Esophagus muscularis mucosa (tissue), 4 donors: ENCODE results near the gene TBX18. TPM values are rescaled to one million over a fixed set of nuclear protein-coding genes. Genes with fewer than 3 reads are reported as not detected.

Experiments used
- DNase-seq: peaks from one replicate; pipeline ENCODE4 v3.0.0-alpha.2; 2017; ENCODE audit errors: extremely low spot score
- H3K27ac ChIP-seq, 4 donors: fragments of 200-600 bp; sonication (generic); replicated peaks in 1 of 4; 1 replicate in 3 of 4; 2 replicates in 1 of 4; pipeline ENCODE4 v1.5.1; 2016 to 2019; ENCODE audit warnings: mild to moderate bottlenecking in 1 of 4
- H3K27me3 ChIP-seq, 4 donors: fragments of 200-600 bp; sonication (generic); one replicate each; pipeline versions ENCODE4 v1.5.1 to v1.6.0; 2016 to 2019
- H3K36me3 ChIP-seq, 4 donors: fragments of 200-600 bp; sonication (generic); one replicate each; pipeline ENCODE4 v1.5.1; 2016 to 2019
- H3K4me1 ChIP-seq, 4 donors: fragments of 200-600 bp; sonication (generic); one replicate each; pipeline ENCODE4 v1.5.1; 2016 to 2019
- H3K4me3 ChIP-seq, 4 donors: fragments of 200-600 bp; sonication (generic); 1 replicate in 2 of 4; 2 replicates in 2 of 4; pipeline ENCODE4 v1.5.1; 2016 to 2019; ENCODE audit warnings: mild to moderate bottlenecking in 4 of 4, moderate library complexity in 1 of 4
- H3K9me3 ChIP-seq, 4 donors: fragments of 200-600 bp; sonication (generic); 1 replicate in 3 of 4; 2 replicates in 1 of 4; pipeline ENCODE4 v1.5.1; 2016 to 2019
- CTCF ChIP-seq, 3 experiments: fragments of 200-600 bp in 2 of 3; fragments of 450-650 bp in 1 of 3; sonication (generic) in 2 of 3; IDR thresholded peaks; one replicate each; pipeline ENCODE4 v1.5.1; 2017 to 2019; ENCODE audit warnings: antibody characterized with exemption in 3 of 3, mild to moderate bottlenecking in 2 of 3, moderate library complexity in 1 of 3
- EP300 ChIP-seq: sonication (generic); formaldehyde crosslinking; IDR thresholded peaks from one replicate; pipeline ENCODE4 v1.6.1; 2017; ENCODE audit warnings: antibody characterized with exemption
- POLR2A ChIP-seq: fragments of 450-650 bp; IDR thresholded peaks from one replicate; pipeline ENCODE4 v1.6.1; 2017; ENCODE audit warnings: antibody characterized with exemption, moderate library complexity, mild to moderate bottlenecking, low read depth
- POLR2AphosphoS5 ChIP-seq, 2 donors: sonication (generic); formaldehyde crosslinking; IDR thresholded peaks; one replicate each; pipeline ENCODE4 v1.6.1; 2017; ENCODE audit warnings: antibody characterized with exemption in 2 of 2
- WGBS: methylation state at CpG from one replicate; pipeline ENCODE4 v1.1.5; 2018; 5-methylcytosine and 5-hydroxymethylcytosine counted together
- intact Hi-C: fragments of 100-400 bp; cut with DNase I; formaldehyde crosslinking; loops from one replicate; pipeline ENCODE4 v1.15.1; 2023
- total RNA-seq, 4 donors: library from RNA; depleted of rRNA; stranded (reverse); fragments of >200 nt; gene quantifications; one replicate each; pipeline versions ENCODE4 v1.1.0 to v1.2.1, GENCODE V29; 2016

TBX18 gene
- total RNA-seq, 4 donors from 2014 or later, result 8.7 to 17.4 (median 11.2) TPM

- WGBS, result 61% methylated on average over 3 of the region's 3 CpGs
These were observed 11.4 kb upstream of the TBX18 start for GRCh38 chr6:84775751-84776150.

GRCh38 chr6:84774985-84775284, 10.5 kb upstream of the TBX18 start:
- Histone ChIP-seq H3K27me3 (peaks cover 12 to 97% (median 58%) of the 10 kb centered on the region in 4 donors), H3K27ac (no peak overlapping the region), H3K4me3 (peak overlapping the region; percentile 47 to 62 (median 52))

More at GRCh38 chr6:84775751-84776150, 11.4 kb upstream of the TBX18 start:
- TF ChIP-seq EP300 (no peak), POLR2A (no peak), POLR2AphosphoS5 (IDR thresholded peaks at IDR 0.05) (no peak), CTCF (IDR thresholded peaks at IDR 0.05) (no peak)
- peaks cover 9 to 21% (median 20%) of the 10 kb centered on the region in 4 donors for H3K4me1 ChIP-seq
- peak; percentile 34 for DNase-seq
- no peaks in the 10 kb centered on the region for H3K9me3 ChIP-seq
- no peak overlapping the region for H3K27ac ChIP-seq
- H3K4me3 ChIP-seq, result no peak overlapping the region
- H3K36me3 ChIP-seq, result no peaks in the 10 kb centered on the region
- peaks cover 12 to 93% (median 52%) of the 10 kb centered on the region in 4 donors for H3K27me3 ChIP-seq
- intact Hi-C loops, result loop anchor here (5.0 kb wide), 1 partner anchor 348 kb away; no protein-coding TSS in a partner anchor

GRCh38 chr6:84774157-84774984, 10.0 kb upstream of the TBX18 start:
- intact Hi-C loops, result no loop called here
- DNase-seq, result peak; percentile 88

More at GRCh38 chr6:84774985-84775284, 10.5 kb upstream of the TBX18 start:
- TF ChIP-seq CTCF (IDR thresholded peaks at IDR 0.05), result no peak
- TF ChIP-seq EP300, result no peak
- no peak for TF ChIP-seq POLR2AphosphoS5 (IDR thresholded peaks at IDR 0.05)
- TF ChIP-seq POLR2A, result no peak
- WGBS, result 16% methylated on average over 10 of the region's 14 CpGs
- Histone ChIP-seq H3K36me3 (no peaks in the 10 kb centered on the region), H3K9me3 (no peaks in the 10 kb centered on the region), H3K4me1 (peaks cover 9 to 21% (median 20%) of the 10 kb centered on the region in 4 donors)
- intact Hi-C loops, result loop anchor here (5.0 kb wide), 1 partner anchor 348 kb away; no protein-coding TSS in a partner anchor
- DNase-seq, result no peak

GRCh38 chr6:84773431-84774156, 9.2 kb upstream of the TBX18 start:
- WGBS, result 3% methylated on average over 20 of the region's 69 CpGs
- peaks cover 12 to 100% (median 70%) of the 10 kb centered on the region in 4 donors for H3K27me3 ChIP-seq
- intact Hi-C loops, result no loop called here

More at GRCh38 chr6:84774157-84774984, 10.0 kb upstream of the TBX18 start:
- Histone ChIP-seq H3K9me3 (no peaks in the 10 kb centered on the region), H3K27ac (peak overlapping the region in 2 of 4 donors; percentile 27 to 35), H3K36me3 (no peaks in the 10 kb centered on the region), H3K27me3 (peaks cover 12 to 97% (median 63%) of the 10 kb centered on the region in 4 donors), H3K4me3 (peak overlapping the region; percentile 47 to 62 (median 52)), H3K4me1 (peaks cover 9 to 21% (median 20%) of the 10 kb centered on the region in 4 donors)
- 3% methylated on average over 46 of the region's 79 CpGs for WGBS
- TF ChIP-seq CTCF (IDR thresholded peaks at IDR 0.05) (peak; percentile 66 to 79 (median 71)), EP300 (no peak), POLR2AphosphoS5 (IDR thresholded peaks at IDR 0.05) (peak in 1 of 2 donors; percentile 21), POLR2A (no peak)

More at GRCh38 chr6:84773431-84774156, 9.2 kb upstream of the TBX18 start:
- TF ChIP-seq CTCF (IDR thresholded peaks at IDR 0.05) (no peak), POLR2AphosphoS5 (IDR thresholded peaks at IDR 0.05) (no peak), EP300 (no peak), POLR2A (no peak)
- peak overlapping the region in 1 of 4 donors; percentile 35 for H3K27ac ChIP-seq
- DNase-seq, result peak; percentile 81
- H3K9me3 ChIP-seq, result no peaks in the 10 kb centered on the region
- peaks cover 9 to 21% (median 20%) of the 10 kb centered on the region in 4 donors for H3K4me1 ChIP-seq
- no peaks in the 10 kb centered on the region for H3K36me3 ChIP-seq
- H3K4me3 ChIP-seq, result peak overlapping the region; percentile 47 to 62 (median 52)
